ENCODE data around the gene CDV3. TPM values are rescaled to one million over a fixed set of nuclear protein-coding genes. Genes with fewer than 3 reads are reported as not detected.
A peak's percentile ranks its signal among the peaks of the same experiment; 100 is the strongest.

Gene CDV3
- total and polyA plus RNA-seq, 10 of the 15 experiments (the other 5 are each of a cell fraction or from before 2014, with no cell fraction given): 42.3 to 466 (median 136) TPM

DNA sequence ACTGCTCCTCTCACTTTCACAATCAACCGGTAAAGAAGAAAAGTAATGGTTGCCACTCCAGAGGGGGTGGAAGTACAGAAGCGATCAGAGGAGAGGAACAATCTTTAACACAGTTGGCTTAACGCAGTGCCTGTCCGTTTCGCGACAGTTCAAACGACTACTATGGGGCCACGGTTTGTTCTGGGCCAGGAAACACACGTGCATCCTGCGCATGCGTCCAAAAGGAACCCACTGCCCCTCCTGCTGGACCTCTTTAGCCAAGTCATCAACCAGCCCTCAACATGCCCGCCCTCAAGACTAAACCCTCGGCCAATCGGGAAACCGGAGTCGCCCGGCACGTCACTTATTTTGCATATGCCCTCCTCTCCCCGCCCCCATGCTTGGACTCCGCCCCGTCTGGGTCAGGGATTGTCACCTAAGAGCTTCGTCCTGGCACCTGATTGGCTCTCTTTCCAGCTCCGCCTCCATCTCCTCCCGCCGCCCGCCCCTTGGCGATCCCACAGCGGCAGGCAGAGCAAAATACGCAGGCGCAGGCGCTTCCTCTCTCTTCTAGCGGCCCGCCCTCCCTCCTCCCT lies 345 bp upstream of the CDV3 start (continued):
- no peak for TF ChIP-seq TBL1XR1 (IDR thresholded peaks at IDR 0.05; ENCODE audit: low read depth, low read length)
- peak; percentile 79 for TF ChIP-seq TAF1 (IDR thresholded peaks at IDR 0.05; ENCODE audit: borderline replicate concordance, low read depth, low read length)
- TF ChIP-seq CHD4 (IDR thresholded peaks at IDR 0.05): no peak
- TF ChIP-seq, protein P1, sequence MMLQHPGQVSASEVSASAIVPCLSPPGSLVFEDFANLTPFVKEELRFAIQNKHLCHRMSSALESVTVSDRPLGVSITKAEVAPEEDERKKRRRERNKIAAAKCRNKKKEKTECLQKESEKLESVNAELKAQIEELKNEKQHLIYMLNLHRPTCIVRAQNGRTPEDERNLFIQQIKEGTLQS (IDR thresholded peaks at IDR 0.05; ENCODE audit: borderline replicate concordance, extremely low read depth, low read depth, low read length): no peak
- TF ChIP-seq SPI1 (IDR thresholded peaks at IDR 0.05; ENCODE audit: borderline replicate concordance, insufficient read depth, low read depth, low read length): no peak
- no peak for TF ChIP-seq NFYA (IDR thresholded peaks at IDR 0.05; ENCODE audit: borderline replicate concordance, low read depth, low read length)
- TF ChIP-seq, protein P2, sequence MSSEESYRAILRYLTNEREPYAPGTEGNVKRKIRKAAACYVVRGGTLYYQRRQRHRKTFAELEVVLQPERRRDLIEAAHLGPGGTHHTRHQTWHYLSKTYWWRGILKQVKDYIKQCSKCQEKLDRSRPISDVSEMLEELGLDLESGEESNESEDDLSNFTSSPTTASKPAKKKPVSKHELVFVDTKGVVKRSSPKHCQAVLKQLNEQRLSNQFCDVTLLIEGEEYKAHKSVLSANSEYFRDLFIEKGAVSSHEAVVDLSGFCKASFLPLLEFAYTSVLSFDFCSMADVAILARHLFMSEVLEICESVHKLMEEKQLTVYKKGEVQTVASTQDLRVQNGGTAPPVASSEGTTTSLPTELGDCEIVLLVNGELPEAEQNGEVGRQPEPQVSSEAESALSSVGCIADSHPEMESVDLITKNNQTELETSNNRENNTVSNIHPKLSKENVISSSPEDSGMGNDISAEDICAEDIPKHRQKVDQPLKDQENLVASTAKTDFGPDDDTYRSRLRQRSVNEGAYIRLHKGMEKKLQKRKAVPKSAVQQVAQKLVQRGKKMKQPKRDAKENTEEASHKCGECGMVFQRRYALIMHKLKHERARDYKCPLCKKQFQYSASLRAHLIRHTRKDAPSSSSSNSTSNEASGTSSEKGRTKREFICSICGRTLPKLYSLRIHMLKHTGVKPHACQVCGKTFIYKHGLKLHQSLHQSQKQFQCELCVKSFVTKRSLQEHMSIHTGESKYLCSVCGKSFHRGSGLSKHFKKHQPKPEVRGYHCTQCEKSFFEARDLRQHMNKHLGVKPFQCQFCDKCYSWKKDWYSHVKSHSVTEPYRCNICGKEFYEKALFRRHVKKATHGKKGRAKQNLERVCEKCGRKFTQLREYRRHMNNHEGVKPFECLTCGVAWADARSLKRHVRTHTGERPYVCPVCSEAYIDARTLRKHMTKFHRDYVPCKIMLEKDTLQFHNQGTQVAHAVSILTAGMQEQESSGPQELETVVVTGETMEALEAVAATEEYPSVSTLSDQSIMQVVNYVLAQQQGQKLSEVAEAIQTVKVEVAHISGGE (CRISPR knock-in tag; IDR thresholded peaks at IDR 0.05): no peak
- no peak for TF ChIP-seq SRF (IDR thresholded peaks at IDR 0.05; ENCODE audit: low read depth in 2 of 2, low read length in 2 of 2)
- TF ChIP-seq, protein P3, sequence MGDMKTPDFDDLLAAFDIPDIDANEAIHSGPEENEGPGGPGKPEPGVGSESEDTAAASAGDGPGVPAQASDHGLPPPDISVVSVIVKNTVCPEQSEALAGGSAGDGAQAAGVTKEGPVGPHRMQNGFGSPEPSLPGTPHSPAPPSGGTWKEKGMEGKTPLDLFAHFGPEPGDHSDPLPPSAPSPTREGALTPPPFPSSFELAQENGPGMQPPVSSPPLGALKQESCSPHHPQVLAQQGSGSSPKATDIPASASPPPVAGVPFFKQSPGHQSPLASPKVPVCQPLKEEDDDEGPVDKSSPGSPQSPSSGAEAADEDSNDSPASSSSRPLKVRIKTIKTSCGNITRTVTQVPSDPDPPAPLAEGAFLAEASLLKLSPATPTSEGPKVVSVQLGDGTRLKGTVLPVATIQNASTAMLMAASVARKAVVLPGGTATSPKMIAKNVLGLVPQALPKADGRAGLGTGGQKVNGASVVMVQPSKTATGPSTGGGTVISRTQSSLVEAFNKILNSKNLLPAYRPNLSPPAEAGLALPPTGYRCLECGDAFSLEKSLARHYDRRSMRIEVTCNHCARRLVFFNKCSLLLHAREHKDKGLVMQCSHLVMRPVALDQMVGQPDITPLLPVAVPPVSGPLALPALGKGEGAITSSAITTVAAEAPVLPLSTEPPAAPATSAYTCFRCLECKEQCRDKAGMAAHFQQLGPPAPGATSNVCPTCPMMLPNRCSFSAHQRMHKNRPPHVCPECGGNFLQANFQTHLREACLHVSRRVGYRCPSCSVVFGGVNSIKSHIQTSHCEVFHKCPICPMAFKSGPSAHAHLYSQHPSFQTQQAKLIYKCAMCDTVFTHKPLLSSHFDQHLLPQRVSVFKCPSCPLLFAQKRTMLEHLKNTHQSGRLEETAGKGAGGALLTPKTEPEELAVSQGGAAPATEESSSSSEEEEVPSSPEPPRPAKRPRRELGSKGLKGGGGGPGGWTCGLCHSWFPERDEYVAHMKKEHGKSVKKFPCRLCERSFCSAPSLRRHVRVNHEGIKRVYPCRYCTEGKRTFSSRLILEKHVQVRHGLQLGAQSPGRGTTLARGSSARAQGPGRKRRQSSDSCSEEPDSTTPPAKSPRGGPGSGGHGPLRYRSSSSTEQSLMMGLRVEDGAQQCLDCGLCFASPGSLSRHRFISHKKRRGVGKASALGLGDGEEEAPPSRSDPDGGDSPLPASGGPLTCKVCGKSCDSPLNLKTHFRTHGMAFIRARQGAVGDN (IDR thresholded peaks at IDR 0.05): peak; percentile 87
- TF ChIP-seq ZNF24 (IDR thresholded peaks at IDR 0.05): no peak
- TF ChIP-seq ETV6 (conservative IDR thresholded peaks at IDR 0.05 in 1 of 2, IDR thresholded peaks at IDR 0.05 in 1 of 2; ENCODE audit: borderline replicate concordance in 1 of 2, low read depth in 1 of 2): no peak
- TF ChIP-seq DPF2 (IDR thresholded peaks at IDR 0.05): no peak
- no peak for TF ChIP-seq ZBED1 (IDR thresholded peaks at IDR 0.05; ENCODE audit: borderline replicate concordance)
- TF ChIP-seq CREM (IDR thresholded peaks at IDR 0.05; ENCODE audit: low read depth): peak; percentile 66; the same call in 1 of the 2 replicates
- no peak for TF ChIP-seq CBFB (IDR thresholded peaks at IDR 0.05; ENCODE audit: low read depth)
- no peak for TF ChIP-seq CHD1 (IDR thresholded peaks at IDR 0.05; ENCODE audit: low read depth, low read length)
- TF ChIP-seq, protein P4, sequence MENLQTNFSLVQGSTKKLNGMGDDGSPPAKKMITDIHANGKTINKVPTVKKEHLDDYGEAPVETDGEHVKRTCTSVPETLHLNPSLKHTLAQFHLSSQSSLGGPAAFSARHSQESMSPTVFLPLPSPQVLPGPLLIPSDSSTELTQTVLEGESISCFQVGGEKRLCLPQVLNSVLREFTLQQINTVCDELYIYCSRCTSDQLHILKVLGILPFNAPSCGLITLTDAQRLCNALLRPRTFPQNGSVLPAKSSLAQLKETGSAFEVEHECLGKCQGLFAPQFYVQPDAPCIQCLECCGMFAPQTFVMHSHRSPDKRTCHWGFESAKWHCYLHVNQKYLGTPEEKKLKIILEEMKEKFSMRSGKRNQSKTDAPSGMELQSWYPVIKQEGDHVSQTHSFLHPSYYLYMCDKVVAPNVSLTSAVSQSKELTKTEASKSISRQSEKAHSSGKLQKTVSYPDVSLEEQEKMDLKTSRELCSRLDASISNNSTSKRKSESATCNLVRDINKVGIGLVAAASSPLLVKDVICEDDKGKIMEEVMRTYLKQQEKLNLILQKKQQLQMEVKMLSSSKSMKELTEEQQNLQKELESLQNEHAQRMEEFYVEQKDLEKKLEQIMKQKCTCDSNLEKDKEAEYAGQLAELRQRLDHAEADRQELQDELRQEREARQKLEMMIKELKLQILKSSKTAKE (IDR thresholded peaks at IDR 0.05; ENCODE audit: low read depth, poor library complexity, severe bottlenecking): no peak
- TF ChIP-seq NRF1 (conservative IDR thresholded peaks at IDR 0.05; ENCODE audit: low read depth, low read length): peak; percentile 70
- TF ChIP-seq JUNB (IDR thresholded peaks at IDR 0.05): no peak
- no peak for TF ChIP-seq TCF3 (IDR thresholded peaks at IDR 0.05; ENCODE audit: borderline replicate concordance, insufficient read depth, low read depth, low read length)
- TF ChIP-seq POLR2A (IDR thresholded peaks at IDR 0.05; ENCODE audit: low read depth, low read length): no peak; the same call in 1 of the 2 replicates
- peak; percentile 79 for TF ChIP-seq NR2C1 (IDR thresholded peaks at IDR 0.05)

All from GM12878 (cell line).